WTC11 (cell line): ENCODE results near the gene SPINDOC. TPM values are rescaled to one million over a fixed set of nuclear protein-coding genes. Genes with fewer than 3 reads are reported as not detected.
A peak's percentile ranks its signal among the peaks of the same experiment; 100 is the strongest.

Experiments used
- ATF1 ChIP-seq: sonication (generic); formaldehyde crosslinking; IDR thresholded peaks from 2 replicates; pipeline ENCODE4 v1.8.1; 2023; ENCODE audit warnings: mild to moderate bottlenecking, moderate library complexity, missing genetic modification reagents
- CTCF ChIP-seq: fragments of 200-600 bp; IDR thresholded peaks from 2 replicates; pipeline ENCODE4 v1.8.0; 2022; ENCODE audit warnings: antibody characterized with exemption
- FOXK1 ChIP-seq: sonication (generic); formaldehyde crosslinking; IDR thresholded peaks from 2 replicates; pipeline ENCODE4 v1.8.0; 2022; ENCODE audit warnings: mild to moderate bottlenecking, moderate library complexity, missing genetic modification reagents
- FOXP4 ChIP-seq: sonication (generic); formaldehyde crosslinking; IDR thresholded peaks from 2 replicates; pipeline ENCODE4 v1.8.0; 2022; ENCODE audit warnings: mild to moderate bottlenecking, missing genetic modification reagents
- GABPB1 ChIP-seq: sonication (generic); formaldehyde crosslinking; IDR thresholded peaks from 2 replicates; pipeline ENCODE4 v1.8.1; 2023; ENCODE audit warnings: mild to moderate bottlenecking, missing genetic modification reagents
- MAX ChIP-seq: sonication (generic); formaldehyde crosslinking; IDR thresholded peaks from 2 replicates; pipeline ENCODE4 v1.8.0; 2022; ENCODE audit warnings: mild to moderate bottlenecking, missing genetic modification reagents
- MXD4 ChIP-seq: fragments of 250-450 bp; sonication (Bioruptor Pico); IDR thresholded peaks from 2 replicates; pipeline ENCODE4 v1.8.0; 2021; ENCODE audit warnings: mild to moderate bottlenecking, moderate library complexity, borderline replicate concordance
- NFE2L1 ChIP-seq: sonication (generic); formaldehyde crosslinking; IDR thresholded peaks from 2 replicates; pipeline ENCODE4 v1.8.1; 2023; ENCODE audit warnings: missing genetic modification reagents
- NR3C1 ChIP-seq: sonication (generic); formaldehyde crosslinking; conservative IDR thresholded peaks from 2 replicates; pipeline ENCODE4 v1.8.1; 2023; ENCODE audit warnings: low read depth, mild to moderate bottlenecking, missing genetic modification reagents
- SMAD4 ChIP-seq: sonication (generic); formaldehyde crosslinking; IDR thresholded peaks from 2 replicates; pipeline ENCODE4 v1.8.0; 2022; ENCODE audit warnings: mild to moderate bottlenecking, missing genetic modification reagents
- SOX15 ChIP-seq: fragments of 250-450 bp; sonication (Bioruptor Pico); IDR thresholded peaks from 2 replicates; pipeline ENCODE4 v1.9.0; 2021; ENCODE audit warnings: mild to moderate bottlenecking
- TEAD4 ChIP-seq: sonication (generic); formaldehyde crosslinking; IDR thresholded peaks from 2 replicates; pipeline ENCODE4 v1.8.0; 2022; ENCODE audit warnings: mild to moderate bottlenecking, missing genetic modification reagents
- ZNF219 ChIP-seq: sonication (generic); formaldehyde crosslinking; IDR thresholded peaks from 2 replicates; pipeline ENCODE4 v1.8.0; 2023; ENCODE audit warnings: missing genetic modification reagents, mild to moderate bottlenecking, borderline replicate concordance
- ZNF423 ChIP-seq: fragments of 250-450 bp; sonication (Bioruptor Pico); IDR thresholded peaks from 2 replicates; pipeline ENCODE4 v2.1.2; 2022; ENCODE audit warnings: mild to moderate bottlenecking, moderate library complexity
- total RNA-seq: library from RNA; stranded (reverse); gene quantifications from 3 replicates; pipeline ENCODE4 v1.2.3, GENCODE V29; 2021
- TF ChIP-seq, protein P1 (sequence below): sonication (generic); formaldehyde crosslinking; IDR thresholded peaks from 2 replicates; pipeline ENCODE4 v1.8.1; 2023; ENCODE audit warnings: mild to moderate bottlenecking, missing genetic modification reagents
- TF ChIP-seq, protein P2 (sequence below): fragments of 250-450 bp; sonication (Bioruptor Pico); conservative IDR thresholded peaks from 2 replicates; pipeline ENCODE4 v1.9.0; 2021; ENCODE audit warnings: mild to moderate bottlenecking
- TF ChIP-seq, protein P3 (sequence below): sonication (generic); formaldehyde crosslinking; IDR thresholded peaks from 2 replicates; pipeline ENCODE4 v1.8.0; 2022; ENCODE audit warnings: mild to moderate bottlenecking, missing genetic modification reagents
- TF ChIP-seq, protein P4 (sequence below): sonication (generic); formaldehyde crosslinking; IDR thresholded peaks from 2 replicates; pipeline ENCODE4 v1.8.1; 2022; ENCODE audit warnings: low read depth, mild to moderate bottlenecking, moderate library complexity, missing genetic modification reagents, borderline replicate concordance

SPINDOC gene
- total RNA-seq, 1 experiment from 2014 or later, result 93.8 TPM

DNA sequence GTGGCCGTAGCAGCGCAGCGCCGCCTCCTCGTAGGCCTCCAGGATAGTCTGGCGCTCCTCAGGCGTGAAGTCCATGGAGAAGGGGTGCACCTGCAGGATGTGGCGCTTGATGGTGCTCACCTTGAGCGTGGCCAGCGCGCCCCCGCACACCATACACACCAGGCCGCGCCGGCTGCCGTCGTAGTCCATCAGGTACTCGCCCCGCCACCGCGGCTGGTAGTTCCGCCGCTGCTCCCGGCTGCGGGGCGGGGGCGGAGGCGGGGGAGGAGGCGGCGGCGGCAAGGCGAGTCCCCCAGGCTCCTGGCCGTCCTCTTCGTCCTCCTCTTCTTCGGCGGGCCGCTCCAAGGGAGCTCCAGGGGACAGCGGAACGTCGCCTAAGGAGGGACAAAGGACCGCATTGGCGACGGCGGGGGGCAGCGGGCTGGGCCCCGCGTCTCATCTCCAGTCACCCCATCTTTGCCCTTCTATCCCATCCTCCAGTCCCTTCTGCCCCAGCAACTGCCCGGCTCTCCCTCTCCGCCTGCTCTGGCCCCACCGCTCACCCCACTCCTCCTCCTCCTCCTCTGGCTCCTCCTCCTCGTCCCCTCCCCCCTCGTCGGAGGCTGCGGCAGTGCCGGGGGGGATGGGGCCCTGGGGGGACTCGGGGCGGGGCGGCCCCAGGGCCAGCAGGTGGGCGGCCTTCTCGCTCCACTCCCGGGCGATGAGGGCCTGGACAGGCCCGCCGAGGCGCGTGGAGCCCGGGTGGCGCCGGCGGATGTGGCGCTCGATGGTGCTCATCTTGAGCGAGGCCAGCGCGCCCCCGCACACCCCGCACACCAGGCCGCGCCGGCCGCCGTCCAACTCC lies 49.5 kb upstream of the SPINDOC start (continued):
- TF ChIP-seq FOXK1 (CRISPR knock-in tag), result peak; percentile 45; the same call in 1 of the 2 replicates
- no peak for TF ChIP-seq ATF1 (CRISPR knock-in tag)
- TF ChIP-seq MAX (CRISPR knock-in tag), result no peak; the same call in 1 of the 2 replicates
- TF ChIP-seq NFE2L1, result peak; percentile 54; the same call in 1 of the 2 replicates
- no peak for TF ChIP-seq GABPB1 (CRISPR knock-in tag)
- TF ChIP-seq, protein P1, sequence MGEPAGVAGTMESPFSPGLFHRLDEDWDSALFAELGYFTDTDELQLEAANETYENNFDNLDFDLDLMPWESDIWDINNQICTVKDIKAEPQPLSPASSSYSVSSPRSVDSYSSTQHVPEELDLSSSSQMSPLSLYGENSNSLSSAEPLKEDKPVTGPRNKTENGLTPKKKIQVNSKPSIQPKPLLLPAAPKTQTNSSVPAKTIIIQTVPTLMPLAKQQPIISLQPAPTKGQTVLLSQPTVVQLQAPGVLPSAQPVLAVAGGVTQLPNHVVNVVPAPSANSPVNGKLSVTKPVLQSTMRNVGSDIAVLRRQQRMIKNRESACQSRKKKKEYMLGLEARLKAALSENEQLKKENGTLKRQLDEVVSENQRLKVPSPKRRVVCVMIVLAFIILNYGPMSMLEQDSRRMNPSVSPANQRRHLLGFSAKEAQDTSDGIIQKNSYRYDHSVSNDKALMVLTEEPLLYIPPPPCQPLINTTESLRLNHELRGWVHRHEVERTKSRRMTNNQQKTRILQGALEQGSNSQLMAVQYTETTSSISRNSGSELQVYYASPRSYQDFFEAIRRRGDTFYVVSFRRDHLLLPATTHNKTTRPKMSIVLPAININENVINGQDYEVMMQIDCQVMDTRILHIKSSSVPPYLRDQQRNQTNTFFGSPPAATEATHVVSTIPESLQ (CRISPR knock-in tag), result no peak
- TF ChIP-seq, protein P2, sequence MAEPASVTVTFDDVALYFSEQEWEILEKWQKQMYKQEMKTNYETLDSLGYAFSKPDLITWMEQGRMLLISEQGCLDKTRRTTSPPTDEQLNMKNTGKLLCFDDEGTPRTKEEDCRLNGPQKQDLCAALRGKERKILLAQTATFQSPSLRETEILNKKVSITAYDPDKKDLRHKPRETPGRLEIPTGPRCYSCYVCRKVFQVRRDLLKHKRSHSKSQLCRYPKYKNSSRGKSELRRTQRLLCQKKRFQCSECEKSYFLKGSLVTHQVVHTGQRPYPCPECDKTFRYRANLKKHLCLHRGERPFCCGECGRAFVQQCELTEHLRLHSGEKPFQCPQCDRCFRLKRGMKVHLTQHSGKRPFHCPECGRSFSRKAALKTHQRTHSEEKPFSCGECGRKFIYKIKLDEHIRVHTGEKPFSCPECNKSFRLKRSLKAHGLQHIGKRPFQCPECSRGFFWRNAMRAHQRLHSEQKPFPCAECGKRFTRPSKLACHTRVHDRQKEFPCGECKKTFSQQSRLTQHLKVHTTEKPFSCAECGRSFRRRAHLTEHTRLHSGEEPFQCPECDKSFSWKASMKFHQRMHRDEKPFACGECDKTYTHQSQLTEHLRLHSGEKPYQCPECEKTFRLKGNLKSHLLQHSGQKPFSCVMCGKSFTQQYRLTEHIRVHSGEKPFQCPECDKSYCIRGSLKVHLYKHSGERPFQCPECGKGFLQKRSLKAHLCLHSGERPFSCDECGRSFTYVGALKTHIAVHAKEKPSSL (CRISPR knock-in tag), result no peak
- TF ChIP-seq FOXP4 (CRISPR knock-in tag), result no peak
- no peak for TF ChIP-seq SOX15 (CRISPR knock-in tag)
- no peak for TF ChIP-seq ZNF423
- TF ChIP-seq CTCF, result no peak
- TF ChIP-seq, protein P3, sequence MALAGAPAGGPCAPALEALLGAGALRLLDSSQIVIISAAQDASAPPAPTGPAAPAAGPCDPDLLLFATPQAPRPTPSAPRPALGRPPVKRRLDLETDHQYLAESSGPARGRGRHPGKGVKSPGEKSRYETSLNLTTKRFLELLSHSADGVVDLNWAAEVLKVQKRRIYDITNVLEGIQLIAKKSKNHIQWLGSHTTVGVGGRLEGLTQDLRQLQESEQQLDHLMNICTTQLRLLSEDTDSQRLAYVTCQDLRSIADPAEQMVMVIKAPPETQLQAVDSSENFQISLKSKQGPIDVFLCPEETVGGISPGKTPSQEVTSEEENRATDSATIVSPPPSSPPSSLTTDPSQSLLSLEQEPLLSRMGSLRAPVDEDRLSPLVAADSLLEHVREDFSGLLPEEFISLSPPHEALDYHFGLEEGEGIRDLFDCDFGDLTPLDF (CRISPR knock-in tag), result no peak; the same call in 1 of the 2 replicates
- 0 out of 2 replicates have a peak, but pooled peaks have one; percentile 55 for TF ChIP-seq NR3C1
- TF ChIP-seq TEAD4, result no peak
- TF ChIP-seq, protein P4, sequence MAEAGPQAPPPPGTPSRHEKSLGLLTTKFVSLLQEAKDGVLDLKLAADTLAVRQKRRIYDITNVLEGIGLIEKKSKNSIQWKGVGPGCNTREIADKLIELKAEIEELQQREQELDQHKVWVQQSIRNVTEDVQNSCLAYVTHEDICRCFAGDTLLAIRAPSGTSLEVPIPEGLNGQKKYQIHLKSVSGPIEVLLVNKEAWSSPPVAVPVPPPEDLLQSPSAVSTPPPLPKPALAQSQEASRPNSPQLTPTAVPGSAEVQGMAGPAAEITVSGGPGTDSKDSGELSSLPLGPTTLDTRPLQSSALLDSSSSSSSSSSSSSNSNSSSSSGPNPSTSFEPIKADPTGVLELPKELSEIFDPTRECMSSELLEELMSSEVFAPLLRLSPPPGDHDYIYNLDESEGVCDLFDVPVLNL, result 0 out of 2 replicates have a peak, but pooled peaks have one; percentile 21
- no peak for TF ChIP-seq ZNF219 (CRISPR knock-in tag)
- TF ChIP-seq MXD4 (CRISPR knock-in tag), result no peak
- TF ChIP-seq SMAD4 (CRISPR knock-in tag), result no peak
